Measurements from ENCODE around the gene NEO1. TPM values are rescaled to one million over a fixed set of nuclear protein-coding genes. Genes with fewer than 3 reads are reported as not detected.

Gene NEO1
- total RNA-seq, 4 donors from 2014 or later = 27.1 to 39.6 (median 28.8) TPM

DNA sequence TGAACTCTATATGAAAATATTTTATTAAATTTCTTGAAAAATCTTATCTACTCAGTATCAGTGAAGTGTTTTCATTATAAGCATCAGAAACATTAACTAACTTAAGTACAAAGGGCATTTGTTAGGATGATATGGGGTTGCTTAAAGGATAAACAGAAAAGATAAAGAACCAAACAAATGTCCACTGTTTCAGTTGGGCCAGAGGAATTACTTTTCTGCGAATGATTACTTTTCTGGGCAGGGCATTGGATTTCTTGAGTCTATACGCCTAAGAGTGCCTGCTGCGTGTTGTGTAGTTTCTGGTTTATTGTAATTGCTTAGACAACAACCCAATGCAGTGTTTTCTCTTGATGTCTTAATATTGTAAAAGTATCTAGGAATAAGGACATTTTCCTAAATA is 52.8 kb downstream of the NEO1 start:
- Histone ChIP-seq H3K9me3 (no peaks in the 10 kb centered on the region), H3K27me3 (no peaks in the 10 kb centered on the region), H3K36me3 (no peaks in the 10 kb centered on the region), H3K4me3 (replicated peaks in 1 of 3) (no peak overlapping the region), H3K4me1 (no peaks in the 10 kb centered on the region), H3K27ac (no peak overlapping the region)
- 95 to 99% methylated on average over 3 of the region's 3 CpGs for WGBS, 2 donors
- TF ChIP-seq POLR2A (IDR thresholded peaks at IDR 0.05) = no peak
- intact Hi-C loops (cut with DNase I) = no loop called here
- DNase-seq = no peak

DNA sequence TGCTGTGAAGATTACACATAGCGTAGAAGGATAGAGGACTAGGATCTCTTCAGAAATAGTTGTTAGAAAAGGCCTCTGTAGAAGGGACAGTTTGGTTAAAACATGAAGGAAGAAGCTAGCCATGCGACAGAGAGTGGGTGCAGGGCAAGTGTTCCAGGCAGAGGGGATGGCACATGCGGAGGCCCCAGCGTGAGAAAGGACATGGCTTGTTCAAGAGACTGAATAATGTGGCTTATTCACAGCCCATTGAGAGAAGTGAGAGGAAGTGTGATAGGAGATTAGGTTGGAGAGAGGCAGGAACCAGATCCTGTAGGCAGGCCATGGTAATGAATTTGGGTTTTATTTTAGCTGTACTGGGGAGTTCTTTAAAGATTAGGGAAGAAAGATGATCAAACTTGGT is 56.4 kb downstream of the NEO1 start:
- intact Hi-C loops (cut with DNase I) = no loop called here
- DNase-seq = no peak
- Histone ChIP-seq H3K27ac (no peak overlapping the region), H3K4me1 (no peaks in the 10 kb centered on the region), H3K9me3 (no peaks in the 10 kb centered on the region), H3K36me3 (no peaks in the 10 kb centered on the region), H3K27me3 (no peaks in the 10 kb centered on the region), H3K4me3 (replicated peaks in 1 of 3) (no peak overlapping the region)
- no peak for TF ChIP-seq POLR2A (IDR thresholded peaks at IDR 0.05)
- TF ChIP-seq, protein P1, sequence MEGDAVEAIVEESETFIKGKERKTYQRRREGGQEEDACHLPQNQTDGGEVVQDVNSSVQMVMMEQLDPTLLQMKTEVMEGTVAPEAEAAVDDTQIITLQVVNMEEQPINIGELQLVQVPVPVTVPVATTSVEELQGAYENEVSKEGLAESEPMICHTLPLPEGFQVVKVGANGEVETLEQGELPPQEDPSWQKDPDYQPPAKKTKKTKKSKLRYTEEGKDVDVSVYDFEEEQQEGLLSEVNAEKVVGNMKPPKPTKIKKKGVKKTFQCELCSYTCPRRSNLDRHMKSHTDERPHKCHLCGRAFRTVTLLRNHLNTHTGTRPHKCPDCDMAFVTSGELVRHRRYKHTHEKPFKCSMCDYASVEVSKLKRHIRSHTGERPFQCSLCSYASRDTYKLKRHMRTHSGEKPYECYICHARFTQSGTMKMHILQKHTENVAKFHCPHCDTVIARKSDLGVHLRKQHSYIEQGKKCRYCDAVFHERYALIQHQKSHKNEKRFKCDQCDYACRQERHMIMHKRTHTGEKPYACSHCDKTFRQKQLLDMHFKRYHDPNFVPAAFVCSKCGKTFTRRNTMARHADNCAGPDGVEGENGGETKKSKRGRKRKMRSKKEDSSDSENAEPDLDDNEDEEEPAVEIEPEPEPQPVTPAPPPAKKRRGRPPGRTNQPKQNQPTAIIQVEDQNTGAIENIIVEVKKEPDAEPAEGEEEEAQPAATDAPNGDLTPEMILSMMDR (IDR thresholded peaks at IDR 0.05) = no peak
- 77 to 86% methylated on average over 4 of the region's 4 CpGs for WGBS, 2 donors

DNA sequence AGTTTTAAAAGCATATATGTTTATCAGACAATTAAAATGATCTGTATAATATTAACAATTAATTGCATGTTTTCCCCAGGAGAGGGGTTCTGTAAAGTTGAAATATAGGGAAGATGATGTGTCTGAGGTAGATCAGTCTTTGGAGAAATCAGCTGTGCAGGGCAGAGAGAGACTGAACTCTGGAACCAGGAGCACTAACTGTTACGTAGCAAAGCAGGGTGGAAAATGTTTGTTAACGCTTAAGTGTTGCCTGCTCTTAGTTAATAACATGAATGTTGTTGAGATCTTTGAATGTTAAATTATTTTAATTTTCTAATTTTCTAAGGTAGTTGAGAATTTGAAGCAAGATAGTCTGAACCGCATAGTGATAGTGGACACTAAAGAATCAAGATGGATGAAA is 57.5 kb downstream of the NEO1 start:
- WGBS, 2 donors = 81 to 96% methylated on average over 3 of the region's 3 CpGs
- TF ChIP-seq, protein P1 (IDR thresholded peaks at IDR 0.05) = no peak
- no peak for TF ChIP-seq POLR2A (IDR thresholded peaks at IDR 0.05)
- Histone ChIP-seq H3K4me1 (no peaks in the 10 kb centered on the region), H3K9me3 (no peaks in the 10 kb centered on the region), H3K27me3 (no peaks in the 10 kb centered on the region), H3K27ac (no peak overlapping the region), H3K4me3 (replicated peaks in 1 of 3) (no peak overlapping the region), H3K36me3 (no peaks in the 10 kb centered on the region)
- no peak for DNase-seq
- intact Hi-C loops (cut with DNase I) = no loop called here

DNA sequence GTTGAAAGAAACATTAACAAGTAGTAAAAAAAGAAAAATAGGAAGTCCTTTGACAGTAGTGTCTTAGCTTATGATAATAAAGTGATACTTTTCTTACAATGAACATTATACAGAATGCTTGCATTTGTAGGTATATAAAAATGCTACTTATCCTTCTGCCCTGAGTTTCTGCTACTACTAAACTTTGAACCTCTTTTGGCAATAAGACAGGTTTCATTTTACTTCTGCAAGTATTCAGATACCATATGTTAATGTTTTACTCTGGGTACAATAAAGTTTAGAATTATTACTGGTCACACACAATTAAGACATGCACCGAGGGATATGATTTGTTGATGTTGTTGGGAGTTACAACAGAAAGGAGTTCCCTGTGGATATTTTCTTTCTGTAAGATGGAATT is 57.9 kb downstream of the NEO1 start:
- intact Hi-C loops (cut with DNase I) = no loop called here
- H3K4me3 ChIP-seq (replicated peaks in 1 of 3) = no peak overlapping the region

DNA sequence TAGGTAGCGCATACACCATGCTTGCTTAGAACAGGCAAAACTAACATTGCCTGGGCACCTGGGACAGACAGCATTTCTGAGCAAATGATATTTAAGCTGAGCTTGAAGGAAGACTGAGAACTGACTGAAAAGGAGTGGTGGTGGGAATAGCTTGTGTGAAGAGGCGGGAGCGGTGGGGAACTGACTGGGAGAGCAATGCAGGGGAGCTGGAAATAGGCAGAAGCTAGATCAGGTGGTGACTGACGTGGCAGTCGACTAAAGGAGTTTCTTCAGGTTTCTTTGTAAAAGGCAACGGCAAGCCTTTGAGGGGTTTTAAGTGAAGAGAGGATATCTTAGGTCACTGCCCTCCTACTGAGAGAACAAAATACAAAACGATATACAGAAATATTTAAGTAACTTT is 61.8 kb downstream of the NEO1 start:
- DNase-seq = no peak
- H3K36me3 ChIP-seq = no peaks in the 10 kb centered on the region
- H3K27me3 ChIP-seq = no peaks in the 10 kb centered on the region
- intact Hi-C loops (cut with DNase I) = no loop called here
- H3K27ac ChIP-seq = no peak overlapping the region
- WGBS, 2 donors = 79 to 83% methylated on average over 7 of the region's 7 CpGs
- H3K4me1 ChIP-seq = no peaks in the 10 kb centered on the region
- TF ChIP-seq, protein P1 (IDR thresholded peaks at IDR 0.05) = no peak
- TF ChIP-seq POLR2A (IDR thresholded peaks at IDR 0.05) = no peak
- H3K9me3 ChIP-seq = no peaks in the 10 kb centered on the region
- H3K4me3 ChIP-seq (replicated peaks in 1 of 3) = no peak overlapping the region

More for the DNA sequence above, 57.9 kb downstream of the NEO1 start:
- TF ChIP-seq POLR2A (IDR thresholded peaks at IDR 0.05) = no peak
- TF ChIP-seq, protein P1 (IDR thresholded peaks at IDR 0.05) = no peak
- Histone ChIP-seq H3K27ac (no peak overlapping the region), H3K4me1 (no peaks in the 10 kb centered on the region), H3K36me3 (no peaks in the 10 kb centered on the region), H3K27me3 (no peaks in the 10 kb centered on the region), H3K9me3 (no peaks in the 10 kb centered on the region)
- DNase-seq = no peak
- 92 to 96% methylated on average over 1 of the region's 1 CpG for WGBS, 2 donors

DNA sequence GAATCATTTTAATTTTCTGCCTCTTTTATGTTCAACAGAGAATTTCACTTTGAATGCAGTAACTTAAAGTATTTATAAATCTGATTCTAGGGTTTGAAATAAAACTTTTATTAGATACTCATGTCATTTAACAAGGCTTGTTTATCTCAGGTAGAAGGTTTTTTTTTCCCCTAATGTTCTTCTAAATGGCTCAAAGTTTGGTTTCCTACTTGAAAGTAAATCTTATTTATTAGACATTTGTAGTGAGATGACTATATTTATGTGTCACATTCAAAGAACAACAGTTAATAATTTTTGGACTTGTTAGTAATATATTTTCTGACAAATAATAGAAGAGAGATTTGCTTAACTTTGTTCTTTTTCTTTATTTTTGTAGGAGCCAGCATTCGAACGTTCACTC is 63.9 kb downstream of the NEO1 start:
- H3K27me3 ChIP-seq = no peaks in the 10 kb centered on the region
- TF ChIP-seq POLR2A (IDR thresholded peaks at IDR 0.05) = no peak
- TF ChIP-seq, protein P1 (IDR thresholded peaks at IDR 0.05) = no peak
- no peaks in the 10 kb centered on the region for H3K4me1 ChIP-seq
- H3K36me3 ChIP-seq = no peaks in the 10 kb centered on the region
- H3K4me3 ChIP-seq (replicated peaks in 1 of 3) = no peak overlapping the region
- intact Hi-C loops (cut with DNase I) = no loop called here
- H3K9me3 ChIP-seq = no peaks in the 10 kb centered on the region
- 81 to 93% methylated on average over 2 of the region's 2 CpGs for WGBS, 2 donors
- DNase-seq = no peak
- no peak overlapping the region for H3K27ac ChIP-seq
